H9 (cell line): ENCODE measurements around the gene HYPK. TPM values are rescaled to one million over a fixed set of nuclear protein-coding genes. Genes with fewer than 3 reads are reported as not detected.
A peak's percentile ranks its signal among the peaks of the same experiment; 100 is the strongest.
"Not testable (repeated sequence)": the region's sequence is repeated elsewhere in the genome, so short reads cannot be mapped to it uniquely, and the experiment has no call there.

Source experiments
- DNase-seq: peaks from one replicate; pipeline ENCODE4 v3.0.0-alpha.2; 2017
- H2AFZ ChIP-seq: one replicate; pipeline ENCODE4 v1.6.1; 2013; ENCODE audit warnings: mild to moderate bottlenecking, low read length, control low read depth, moderate library complexity
- H2AK5ac ChIP-seq: 2 replicates; pipeline ENCODE4 v1.6.1; 2013; ENCODE audit warnings: low read length, control low read depth, mixed read lengths; ENCODE audit not compliant: insufficient read length
- H2BK120ac ChIP-seq: one replicate; pipeline ENCODE4 v1.6.1; 2013; ENCODE audit warnings: low read depth, mild to moderate bottlenecking, low read length, control low read depth, inconsistent platforms; ENCODE audit not compliant: poor library complexity, severe bottlenecking
- H2BK12ac ChIP-seq: 2 replicates; pipeline ENCODE4 v1.6.1; 2013; ENCODE audit warnings: low read length, control low read depth, mixed read lengths, low read depth; ENCODE audit not compliant: insufficient read length
- H2BK15ac ChIP-seq: 2 replicates; pipeline ENCODE4 v1.6.1; 2013; ENCODE audit warnings: low read depth, low read length, control low read depth
- H2BK20ac ChIP-seq: one replicate; pipeline ENCODE4 v1.6.1; 2013; ENCODE audit warnings: low read depth, mild to moderate bottlenecking, low read length, control low read depth, inconsistent platforms; ENCODE audit not compliant: poor library complexity, severe bottlenecking
- H2BK5ac ChIP-seq: 2 replicates; pipeline ENCODE4 v1.6.1; 2013; ENCODE audit warnings: low read length, control low read depth, mixed read lengths; ENCODE audit not compliant: insufficient read length
- H3K14ac ChIP-seq: 2 replicates; pipeline ENCODE4 v1.6.1; 2013; ENCODE audit warnings: low read length, control low read depth; ENCODE audit not compliant: insufficient read depth
- H3K18ac ChIP-seq: 2 replicates; pipeline ENCODE4 v1.6.1; 2013; ENCODE audit warnings: low read depth, mild to moderate bottlenecking, mixed read lengths, low read length, control low read depth; ENCODE audit not compliant: insufficient read length
- H3K23ac ChIP-seq: 2 replicates; pipeline ENCODE4 v1.6.1; 2013; ENCODE audit warnings: low read length, control low read depth, mixed read lengths, low read depth; ENCODE audit not compliant: insufficient read length
- H3K23me2 ChIP-seq: 2 replicates; pipeline ENCODE4 v1.6.1; 2013; ENCODE audit warnings: low read depth, mild to moderate bottlenecking, mixed read lengths, low read length, control low read depth; ENCODE audit not compliant: insufficient read length, poor library complexity, severe bottlenecking
- H3K27ac ChIP-seq: 2 replicates; pipeline ENCODE4 v1.5.1; 2013; ENCODE audit warnings: low read length, control low read depth, mixed read lengths, low read depth; ENCODE audit not compliant: insufficient read length
- H3K27me3 ChIP-seq: 2 replicates; pipeline ENCODE4 v1.6.1; 2013; ENCODE audit warnings: low read length, control low read depth, inconsistent platforms; ENCODE audit not compliant: insufficient read depth
- H3K4ac ChIP-seq: 2 replicates; pipeline ENCODE4 v1.6.1; 2013; ENCODE audit warnings: low read depth, mild to moderate bottlenecking, control low read depth, inconsistent platforms, low read length, moderate library complexity
- H3K4me1 ChIP-seq: 2 replicates; pipeline ENCODE4 v1.6.1; 2013; ENCODE audit warnings: low read length, control low read depth, inconsistent platforms; ENCODE audit not compliant: insufficient read depth
- H3K4me2 ChIP-seq: 2 replicates; pipeline ENCODE4 v1.6.1; 2013; ENCODE audit warnings: low read length, control low read depth, mixed read lengths; ENCODE audit not compliant: insufficient read length, insufficient read depth
- H3K56ac ChIP-seq: 2 replicates; pipeline ENCODE4 v1.6.1; 2013; ENCODE audit warnings: low read depth, mild to moderate bottlenecking, mixed read lengths, low read length, control low read depth; ENCODE audit not compliant: insufficient read length
- H3K79me1 ChIP-seq: 2 replicates; pipeline ENCODE4 v1.6.1; 2013; ENCODE audit warnings: low read depth, mild to moderate bottlenecking, moderate library complexity, low read length, control low read depth, inconsistent platforms; ENCODE audit not compliant: insufficient read depth, poor library complexity, severe bottlenecking
- H3K79me2 ChIP-seq: 2 replicates; pipeline ENCODE4 v1.6.1; 2013; ENCODE audit warnings: low read length, control low read depth, inconsistent platforms; ENCODE audit not compliant: insufficient read depth
- H3K9ac ChIP-seq: 2 replicates; pipeline ENCODE4 v1.6.1; 2013; ENCODE audit warnings: low read length, control low read depth, mixed read lengths; ENCODE audit not compliant: insufficient read length; ENCODE audit errors: extremely low read depth
- H3K9me3 ChIP-seq: one replicate; pipeline ENCODE4 v1.6.1; 2013; ENCODE audit warnings: low read depth, low read length, inconsistent platforms; ENCODE audit not compliant: control insufficient read depth
- H3T11ph ChIP-seq: one replicate; pipeline ENCODE4 v1.6.1; 2013; ENCODE audit warnings: mild to moderate bottlenecking, low read length, control low read depth, inconsistent platforms
- H4K20me1 ChIP-seq: one replicate; pipeline ENCODE4 v1.6.1; 2013; ENCODE audit not compliant: control insufficient read depth, insufficient read length, insufficient read depth
- H4K5ac ChIP-seq: 2 replicates; pipeline ENCODE4 v1.6.1; 2013; ENCODE audit warnings: low read depth, mild to moderate bottlenecking, mixed read lengths, low read length, control low read depth; ENCODE audit not compliant: insufficient read length
- H4K8ac ChIP-seq: replicated peaks from 2 replicates; pipeline ENCODE4 v1.6.1; 2013; ENCODE audit warnings: low read length, control low read depth, mixed read lengths, low read depth; ENCODE audit not compliant: insufficient read length
- H4K91ac ChIP-seq: 2 replicates; pipeline ENCODE4 v1.6.1; 2013; ENCODE audit warnings: low read depth, mild to moderate bottlenecking, moderate library complexity, mixed read lengths, low read length, control low read depth; ENCODE audit not compliant: insufficient read length
- H3K27ac Mint-ChIP-seq, 3 experiments: 2 replicates in 2 of 3; 3 replicates in 1 of 3; pipeline ENCODE4 v1.8.0; 2020 to 2021; ENCODE audit warnings: mixed read lengths in 3 of 3, mild to moderate bottlenecking in 1 of 3, moderate library complexity in 1 of 3
- H3K27me3 Mint-ChIP-seq: 2 replicates; pipeline ENCODE4 v1.8.0; 2021; ENCODE audit warnings: low read depth, mild to moderate bottlenecking, moderate library complexity, mixed read lengths
- H3K36me3 Mint-ChIP-seq, 3 experiments: 2 replicates in 2 of 3; 3 replicates in 1 of 3; pipeline ENCODE4 v1.8.0; 2020 to 2021; ENCODE audit warnings: low read depth in 3 of 3, mixed read lengths in 3 of 3; ENCODE audit not compliant: insufficient read depth in 1 of 3
- H3K4me1 Mint-ChIP-seq, 2 experiments: 2 replicates each; pipeline ENCODE4 v1.8.0; 2020; ENCODE audit warnings: mixed read lengths in 2 of 2
- H3K4me3 Mint-ChIP-seq, 2 experiments: 2 replicates in 1 of 2; 3 replicates in 1 of 2; pipeline ENCODE4 v1.8.0; 2020 to 2021; ENCODE audit warnings: mild to moderate bottlenecking in 2 of 2, mixed read lengths in 2 of 2, moderate library complexity in 1 of 2
- H3K9me3 Mint-ChIP-seq, 2 experiments: 2 replicates in 1 of 2; 3 replicates in 1 of 2; pipeline ENCODE4 v1.8.0; 2020; ENCODE audit warnings: mild to moderate bottlenecking in 2 of 2, mixed read lengths in 2 of 2, moderate library complexity in 1 of 2
- CTCF ChIP-seq: fragments of 200-600 bp; sonication (generic); conservative IDR thresholded peaks from 3 replicates; pipeline ENCODE4 v1.8.0; 2021; ENCODE audit warnings: antibody characterized with exemption, mild to moderate bottlenecking
- WGBS: extraction: QIAGEN DNeasy Blood & Tissue Kit; methylation state at CpG from one replicate; pipeline ENCODE4 v1.1.7; 2013; ENCODE audit warnings: missing lambda C conversion rate, low lambda C conversion rate, mixed read lengths; ENCODE audit not compliant: insufficient read length; ENCODE audit errors: extremely low coverage; 5-methylcytosine and 5-hydroxymethylcytosine counted together
- total RNA-seq: library from RNA; stranded (reverse); gene quantifications from 2 replicates; pipeline ENCODE4 v1.2.1, GENCODE V29; 2021

Gene HYPK
- total RNA-seq, 1 experiment from 2014 or later, result 25.4 TPM

- Mint-ChIP-seq H3K27ac (peak within 1 kb of the TSS; percentile 82 to 100 (median 97)), H3K4me1 (peaks cover 10 to 19% of the 10 kb centered on the region in 2 experiments), H3K36me3 (peaks cover 17 to 34% (median 30%) of the 10 kb centered on the region in 3 experiments), H3K4me3 (peak within 1 kb of the TSS; percentile 95 to 97), H3K27me3 (peaks cover 12% of the 10 kb centered on the region), H3K9me3 (peaks cover 11 to 21% of the 10 kb centered on the region in 2 experiments)
- H3K9ac ChIP-seq, result peak within 1 kb of the TSS; percentile 76
- peak within 1 kb of the TSS; percentile 47 for H3K27ac ChIP-seq
- H2BK15ac ChIP-seq, result no peak within 1 kb of the TSS
- H2BK5ac ChIP-seq, result no peak within 1 kb of the TSS
- no peaks in the 10 kb centered on the region for H3K9me3 ChIP-seq
- peaks cover 9% of the 10 kb centered on the region for H3K79me1 ChIP-seq
- H2AFZ ChIP-seq, result peak within 1 kb of the TSS; percentile 65
- H2BK120ac ChIP-seq, result no peak within 1 kb of the TSS
- no peaks in the 10 kb centered on the region; the same call in 1 of the 2 replicates for H3K4me1 ChIP-seq
- H4K5ac ChIP-seq, result no peak within 1 kb of the TSS
- peak within 1 kb of the TSS; percentile 80; the same call in 1 of the 2 replicates for H3K14ac ChIP-seq
- H3K23me2 ChIP-seq, result peaks cover 8% of the 10 kb centered on the region
- no peak within 1 kb of the TSS for H4K91ac ChIP-seq
- H2AK5ac ChIP-seq, result no peak within 1 kb of the TSS
- peaks cover 4% of the 10 kb centered on the region; the same call in 1 of the 2 replicates for H3K79me2 ChIP-seq
- TF ChIP-seq CTCF, result no peak
- peak; percentile 93 for DNase-seq
- H3K27me3 ChIP-seq, result no peaks in the 10 kb centered on the region
- WGBS, result no CpG with 5 or more reads among the region's 46 CpGs
- H2BK20ac ChIP-seq, result no peak within 1 kb of the TSS
- H3K23ac ChIP-seq, result no peak within 1 kb of the TSS
- H3T11ph ChIP-seq, result no peak within 1 kb of the TSS
- peak within 1 kb of the TSS; percentile 69 for H3K18ac ChIP-seq
- no peak within 1 kb of the TSS for H3K4ac ChIP-seq
- H3K56ac ChIP-seq, result no peak within 1 kb of the TSS
- H4K20me1 ChIP-seq, result no peaks in the 10 kb centered on the region
- no peak within 1 kb of the TSS for H4K8ac ChIP-seq
- H2BK12ac ChIP-seq, result no peak within 1 kb of the TSS
- peak within 1 kb of the TSS; percentile 62 for H3K4me2 ChIP-seq
Measured at GRCh38 chr15:43824302-43825246, 24.2 kb downstream of the HYPK start, which contains the start of gene MFAP1. Gene MFAP1 (minus strand): TSS chr15:43824690. CDS start chr15:43824569, 121 bp downstream.

- not testable (repeated sequence) for H2AFZ ChIP-seq, H4K8ac ChIP-seq, H2BK20ac ChIP-seq, H3K4me1 ChIP-seq, H3K79me2 ChIP-seq, H2BK5ac ChIP-seq, H3K4ac ChIP-seq, H3K4me3 Mint-ChIP-seq, H3K79me1 ChIP-seq, H3K4me2 ChIP-seq, H4K20me1 ChIP-seq, H3K9me3 ChIP-seq, H3K14ac ChIP-seq, H4K91ac ChIP-seq, H3K27ac Mint-ChIP-seq, H2AK5ac ChIP-seq, H3K56ac ChIP-seq, H2BK15ac ChIP-seq, DNase-seq, H2BK120ac ChIP-seq, H2BK12ac ChIP-seq, H3K27me3 ChIP-seq, H3T11ph ChIP-seq, H3K9ac ChIP-seq, H3K23me2 ChIP-seq, H3K18ac ChIP-seq, H3K23ac ChIP-seq, H3K27ac ChIP-seq, H4K5ac ChIP-seq
- H3K27me3 Mint-ChIP-seq, result peaks cover 12% of the 10 kb centered on the region
- WGBS, result no CpG with 5 or more reads among the region's 11 CpGs
- peaks cover 10 to 19% of the 10 kb centered on the region in 2 experiments for H3K4me1 Mint-ChIP-seq
- peaks cover 16 to 35% (median 31%) of the 10 kb centered on the region in 3 experiments for H3K36me3 Mint-ChIP-seq
- H3K9me3 Mint-ChIP-seq, result peaks cover 11 to 21% of the 10 kb centered on the region in 2 experiments
Measured at GRCh38 chr15:43825305-43825704, 24.9 kb downstream of the HYPK start.
